AML-193 (cell line): ENCODE data around the gene CACNA2D3.

Source experiments
- DNase-seq, 2 experiments: peaks; one replicate each; lab custom pipeline; 2025; lab: John Stamatoyannopoulos, UW

Gene CACNA2D3

GRCh38 chr3:54374214-54374852, 252.0 kb downstream of the CACNA2D3 start:
- peak; percentile 9 to 10 for DNase-seq

GRCh38 chr3:54376142-54376807, 253.9 kb downstream of the CACNA2D3 start:
- DNase-seq: no peak

GRCh38 chr3:54376939-54377578, 254.7 kb downstream of the CACNA2D3 start:
- no peak for DNase-seq

- DNase-seq: no peak
Observed at GRCh38 chr3:54378184-54378583, 255.8 kb downstream of the CACNA2D3 start.

GRCh38 chr3:54384279-54384678, 261.9 kb downstream of the CACNA2D3 start:
- no peak for DNase-seq

GRCh38 chr3:54390582-54390981, 268.2 kb downstream of the CACNA2D3 start:
- DNase-seq: no peak

- no peak for DNase-seq
Observed at GRCh38 chr3:54393150-54393549, 270.8 kb downstream of the CACNA2D3 start.

GRCh38 chr3:54408328-54408727, 286.0 kb downstream of the CACNA2D3 start:
- DNase-seq: no peak

- no peak for DNase-seq
Observed at GRCh38 chr3:54421943-54422342, 299.6 kb downstream of the CACNA2D3 start.

- DNase-seq: no peak
Observed at GRCh38 chr3:54424292-54424691, 301.9 kb downstream of the CACNA2D3 start.

- no peak for DNase-seq
Observed at GRCh38 chr3:54426381-54426780, 304.0 kb downstream of the CACNA2D3 start.

- no peak for DNase-seq
Observed at GRCh38 chr3:54427501-54427900, 305.1 kb downstream of the CACNA2D3 start.

- peak; percentile 12 to 48 for DNase-seq
Observed at GRCh38 chr3:54427941-54428871, 305.9 kb downstream of the CACNA2D3 start.

GRCh38 chr3:54432975-54433374, 310.6 kb downstream of the CACNA2D3 start:
- DNase-seq: no peak

GRCh38 chr3:54433846-54434245, 311.5 kb downstream of the CACNA2D3 start:
- DNase-seq: no peak

- no peak for DNase-seq
Observed at GRCh38 chr3:54434756-54435155, 312.4 kb downstream of the CACNA2D3 start.

- DNase-seq: no peak
Observed at GRCh38 chr3:54437271-54437670, 314.9 kb downstream of the CACNA2D3 start.

- DNase-seq: no peak
Observed at GRCh38 chr3:54443561-54444161, 321.3 kb downstream of the CACNA2D3 start.

- no peak for DNase-seq
Observed at GRCh38 chr3:54445630-54446029, 323.3 kb downstream of the CACNA2D3 start.

- DNase-seq: no peak
Observed at GRCh38 chr3:54447427-54447826, 325.1 kb downstream of the CACNA2D3 start.

GRCh38 chr3:54454806-54455205, 332.5 kb downstream of the CACNA2D3 start:
- no peak for DNase-seq

GRCh38 chr3:54458357-54458756, 336.0 kb downstream of the CACNA2D3 start:
- DNase-seq: no peak
